Measurements from ENCODE around the gene ADAMTSL1. TPM values are rescaled to one million over a fixed set of nuclear protein-coding genes. Genes with fewer than 3 reads are reported as not detected.

The ADAMTSL1 gene
- total RNA-seq, 6 donors from 2014 or later, result 0.44 to 6.4 (median 2.3) TPM; not detected in 1

DNA sequence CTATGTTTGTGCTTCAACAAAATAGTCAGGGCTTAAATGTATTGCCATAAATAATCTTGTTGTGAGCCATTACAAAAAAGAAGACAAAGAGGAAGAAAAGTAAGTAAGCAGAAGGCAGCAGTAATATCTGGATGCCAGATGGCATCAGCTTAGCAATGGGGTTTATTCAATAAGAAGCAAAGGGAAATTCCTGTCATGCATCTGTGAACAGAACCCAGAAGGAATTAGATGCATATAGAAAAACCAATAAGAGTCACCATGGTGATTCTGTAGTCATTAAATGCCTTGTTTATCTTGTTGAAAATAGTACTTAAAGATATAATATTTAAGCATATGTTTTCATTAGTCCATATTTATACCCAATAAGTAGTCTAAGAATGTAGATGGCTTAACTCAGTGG is 216.0 kb downstream of the ADAMTSL1 start:
- no peak for TF ChIP-seq CTCF (IDR thresholded peaks at IDR 0.05)
- TF ChIP-seq POLR2A (IDR thresholded peaks at IDR 0.05), result no peak
- TF ChIP-seq POLR2AphosphoS5 (IDR thresholded peaks at IDR 0.05), result no peak
- no peak for TF ChIP-seq EP300 (IDR thresholded peaks at IDR 0.05)
- Histone ChIP-seq H3K4me1 (no peaks in the 10 kb centered on the region), H3K9me3 (peaks cover 0 to 6% (median 2%) of the 10 kb centered on the region in 4 donors), H3K36me3 (no peaks in the 10 kb centered on the region), H3K4me3 (no peak overlapping the region), H3K27me3 (no peaks in the 10 kb centered on the region), H3K27ac (no peak overlapping the region)
- no peak for DNase-seq
- no peak for ATAC-seq (ENCODE audit: low FRiP score in 2 of 2)

GRCh38 chr9:18692268-18692667 is 218.3 kb downstream of the ADAMTSL1 start:
- Histone ChIP-seq H3K36me3 (no peaks in the 10 kb centered on the region), H3K27me3 (no peaks in the 10 kb centered on the region), H3K27ac (no peak overlapping the region), H3K9me3 (peaks cover 0 to 12% (median 9%) of the 10 kb centered on the region in 4 donors), H3K4me1 (no peaks in the 10 kb centered on the region), H3K4me3 (no peak overlapping the region)
- TF ChIP-seq CTCF (IDR thresholded peaks at IDR 0.05), result no peak
- TF ChIP-seq POLR2AphosphoS5 (IDR thresholded peaks at IDR 0.05), result no peak
- TF ChIP-seq POLR2A (IDR thresholded peaks at IDR 0.05), result no peak
- no peak for TF ChIP-seq EP300 (IDR thresholded peaks at IDR 0.05)
- no peak for DNase-seq
- ATAC-seq (ENCODE audit: low FRiP score in 2 of 2), result no peak
- WGBS, 2 donors, result 73 to 79% methylated on average over 5 of the region's 5 CpGs

- H3K9me3 ChIP-seq, result peaks cover 0 to 12% (median 9%) of the 10 kb centered on the region in 4 donors
- no peaks in the 10 kb centered on the region for H3K36me3 ChIP-seq
- no peak for DNase-seq
- no peaks in the 10 kb centered on the region for H3K27me3 ChIP-seq
- TF ChIP-seq POLR2A (IDR thresholded peaks at IDR 0.05), result no peak
- no peak for TF ChIP-seq CTCF (IDR thresholded peaks at IDR 0.05)
- no peak for TF ChIP-seq EP300 (IDR thresholded peaks at IDR 0.05)
- no peak for TF ChIP-seq POLR2AphosphoS5 (IDR thresholded peaks at IDR 0.05)
- 88 to 90% methylated on average over 3 of the region's 3 CpGs for WGBS, 2 donors
- H3K4me3 ChIP-seq, result no peak overlapping the region
- H3K4me1 ChIP-seq, result no peaks in the 10 kb centered on the region
- H3K27ac ChIP-seq, result no peak overlapping the region
- ATAC-seq (ENCODE audit: low FRiP score in 2 of 2), result no peak
These were observed 219.0 kb downstream of the ADAMTSL1 start for GRCh38 chr9:18692962-18693361.

DNA sequence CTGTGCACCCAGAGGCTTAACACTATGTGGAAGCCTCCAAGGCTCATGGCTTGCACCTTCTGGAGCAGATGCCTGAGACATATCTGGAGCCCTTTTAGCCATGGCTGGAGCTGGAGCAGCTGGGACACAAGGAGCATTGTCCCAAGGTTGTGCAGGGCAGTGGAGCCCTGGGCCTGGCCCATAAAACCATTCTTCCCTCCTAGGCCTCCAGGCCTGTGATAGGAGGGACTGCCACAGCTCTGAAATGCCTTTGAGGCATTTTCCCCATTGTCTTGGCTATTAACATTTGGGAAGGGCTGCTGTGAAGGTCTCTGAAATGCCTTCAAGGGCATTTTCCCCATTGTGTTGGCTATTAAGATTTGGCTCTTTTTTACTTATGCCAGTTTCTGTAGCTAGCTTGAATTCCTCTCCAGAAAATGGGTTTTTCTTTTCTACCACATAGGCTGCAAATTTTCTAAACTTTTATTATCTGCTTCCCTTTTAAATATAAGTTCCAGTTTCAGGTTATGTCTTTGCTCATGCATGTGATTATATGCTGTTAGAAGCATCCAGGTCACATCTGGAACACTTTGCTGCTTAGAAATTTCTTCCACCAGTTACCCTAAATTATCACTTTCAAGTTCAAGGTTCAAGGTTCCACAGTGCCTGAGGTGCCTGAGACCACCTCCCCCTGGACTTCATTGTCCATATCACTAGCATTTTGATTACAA is 221.2 kb downstream of the ADAMTSL1 start:
- no peak for ATAC-seq (ENCODE audit: low FRiP score in 2 of 2)
- H3K27ac ChIP-seq, result no peak overlapping the region
- H3K4me3 ChIP-seq, result no peak overlapping the region

More for the DNA sequence above, 221.2 kb downstream of the ADAMTSL1 start:
- no peak for TF ChIP-seq EP300 (IDR thresholded peaks at IDR 0.05)
- TF ChIP-seq POLR2AphosphoS5 (IDR thresholded peaks at IDR 0.05), result no peak
- no peak for TF ChIP-seq CTCF (IDR thresholded peaks at IDR 0.05)
- TF ChIP-seq POLR2A (IDR thresholded peaks at IDR 0.05), result no peak
- Histone ChIP-seq H3K9me3 (peaks cover 0 to 12% (median 9%) of the 10 kb centered on the region in 4 donors), H3K36me3 (no peaks in the 10 kb centered on the region), H3K4me1 (no peaks in the 10 kb centered on the region), H3K27me3 (no peaks in the 10 kb centered on the region)
- DNase-seq, result no peak
